Activated CD8-positive, alpha-beta T cell treated with anti-CD3 and anti-CD28 coated beads for 36 hours (primary cell): Measurements from ENCODE around the gene SLC35D3. TPM values are rescaled to one million over a fixed set of nuclear protein-coding genes. Genes with fewer than 3 reads are reported as not detected.
A peak's percentile ranks its signal among the peaks of the same experiment; 100 is the strongest.

Source experiments
- ATAC-seq: fragments of 200-7000 bp; cut with Tn5 transposase; one replicate; pipeline ENCODE4 v1.10.0; 2021; ENCODE audit warnings: mild to moderate bottlenecking, moderate library complexity
- CTCF ChIA-PET: fragments of 350-600 bp; sonication (Branson Sonifier 250); formaldehyde crosslinking; loops from one replicate; lab custom pipeline; 2021; ENCODE audit warnings: antibody characterized with exemption; lab: Charles Lee
- POLR2A ChIA-PET: fragments of 350-600 bp; sonication (Branson Sonifier 250); formaldehyde crosslinking; loops from one replicate; lab custom pipeline; 2021; ENCODE audit warnings: antibody characterized with exemption; lab: Charles Lee
- DNase-seq: peaks from one replicate; pipeline ENCODE4 v3.0.0-alpha.2; 2020
- H3K27ac Mint-ChIP-seq: one replicate; pipeline ENCODE4 v1.8.0; 2021; ENCODE audit warnings: mild to moderate bottlenecking, mixed read lengths
- H3K27me3 Mint-ChIP-seq: one replicate; pipeline ENCODE4 v1.8.0; 2021; ENCODE audit warnings: mixed read lengths
- H3K36me3 Mint-ChIP-seq: one replicate; pipeline ENCODE4 v1.8.0; 2021; ENCODE audit warnings: low read depth, mixed read lengths
- H3K4me1 Mint-ChIP-seq: one replicate; pipeline ENCODE4 v1.8.0; 2021; ENCODE audit warnings: low read depth, mixed read lengths
- H3K4me3 Mint-ChIP-seq: one replicate; pipeline ENCODE4 v1.8.0; 2021; ENCODE audit warnings: mild to moderate bottlenecking, moderate library complexity, mixed read lengths
- H3K9me3 Mint-ChIP-seq: one replicate; pipeline ENCODE4 v1.8.0; 2021; ENCODE audit warnings: mixed read lengths
- CTCF ChIP-seq: fragments of 200-600 bp; IDR thresholded peaks from one replicate; pipeline ENCODE4 v1.8.0; 2022; ENCODE audit warnings: antibody characterized with exemption, mild to moderate bottlenecking
- intact Hi-C: fragments of 100-400 bp; cut with micrococcal nuclease; formaldehyde crosslinking; loops from one replicate; pipeline ENCODE4 v1.10.0; 2022
- total RNA-seq, 2 experiments: library from RNA; stranded (reverse); gene quantifications; one replicate each; pipeline ENCODE4 v1.2.3, GENCODE V29; 2021

SLC35D3 gene
- total RNA-seq, 2 experiments from 2014 or later: not detected

DNA sequence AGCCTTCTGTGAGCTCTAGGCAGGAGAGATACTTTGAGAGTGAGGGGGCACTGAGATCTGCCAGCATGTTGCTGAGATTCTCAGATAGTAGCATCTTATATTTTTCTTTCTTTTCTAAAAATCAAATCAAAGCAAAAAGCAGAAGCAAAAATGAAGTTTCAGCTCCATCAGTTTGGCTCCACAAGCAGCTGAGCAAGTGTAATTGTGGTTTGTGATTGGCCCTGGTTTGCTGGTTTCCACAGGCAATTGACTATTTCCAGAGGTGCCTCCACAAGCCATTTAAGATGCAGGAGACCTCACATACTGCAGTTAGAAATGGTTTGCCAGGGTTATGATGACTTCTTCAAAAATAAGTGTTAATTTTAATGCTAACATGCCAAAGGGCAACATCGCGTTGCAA, 4.3 kb downstream of the SLC35D3 start:
- no peak for TF ChIP-seq CTCF
- intact Hi-C loops: no loop called here
- DNase-seq: no peak
- Mint-ChIP-seq H3K4me3 (no peak overlapping the region), H3K27ac (no peak overlapping the region), H3K36me3 (no peaks in the 10 kb centered on the region), H3K9me3 (no peaks in the 10 kb centered on the region), H3K4me1 (peaks cover 10% of the 10 kb centered on the region), H3K27me3 (peaks cover 35% of the 10 kb centered on the region)
- CTCF ChIA-PET: interaction anchor here (1.4 to 2.7 kb wide), 2 partner anchors 85 to 282 kb away, joined by 3 to 8 read pairs; no protein-coding TSS in a partner anchor
- no peak for ATAC-seq
- POLR2A ChIA-PET: no interaction called here

DNA sequence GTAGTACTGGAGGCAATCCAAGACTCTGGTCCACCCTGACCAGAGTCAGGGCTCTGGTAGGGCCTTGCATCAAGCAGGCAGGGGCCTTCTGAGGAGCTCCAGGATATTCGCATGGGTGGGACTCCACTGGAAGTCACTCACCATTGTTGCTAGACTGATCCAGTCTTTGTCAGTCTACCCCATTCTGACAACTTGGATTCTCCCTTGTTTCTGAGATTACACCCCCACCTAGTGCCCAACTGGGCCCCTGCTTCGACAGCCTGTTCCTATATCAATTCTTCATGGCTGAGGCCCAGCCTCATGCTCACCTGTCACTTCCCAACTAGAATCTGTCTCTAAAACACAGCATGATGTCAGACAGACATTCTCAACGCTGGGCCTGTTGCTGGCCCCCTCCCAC, 5.2 kb downstream of the SLC35D3 start:
- ChIA-PET POLR2A (no interaction called here), CTCF (interaction anchor here (0.5 to 2.7 kb wide), 4 partner anchors 13 to 662 kb away, joined by 3 to 8 read pairs (median 3); no protein-coding TSS in a partner anchor)

DNA sequence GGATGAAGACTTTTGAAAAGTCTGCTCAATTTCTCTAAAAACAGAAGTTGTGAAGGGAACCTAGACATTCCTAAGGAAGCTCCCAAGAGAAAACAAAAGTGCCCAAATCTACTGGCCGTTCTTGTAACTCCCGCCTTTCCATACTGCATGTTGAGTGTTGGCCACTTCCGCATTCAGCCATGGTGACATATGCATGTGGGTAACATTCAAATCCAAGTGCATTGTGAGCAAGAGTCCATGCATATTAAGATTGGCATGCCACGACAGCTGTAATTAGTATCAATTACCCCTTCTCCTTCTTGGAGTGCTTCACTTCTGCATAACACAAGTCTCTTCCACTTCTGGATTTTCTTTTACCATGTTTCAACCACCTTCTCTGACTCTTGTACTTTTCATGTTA, 8.4 kb downstream of the SLC35D3 start:
- H3K36me3 Mint-ChIP-seq: no peaks in the 10 kb centered on the region
- no peak for DNase-seq
- POLR2A ChIA-PET: interaction anchor here (0.6 kb wide), 1 partner anchor 75 kb away, joined by 3 read pairs; no protein-coding TSS in a partner anchor
- H3K4me3 Mint-ChIP-seq: no peak overlapping the region
- peaks cover 26% of the 10 kb centered on the region for H3K27me3 Mint-ChIP-seq
- no peak for ATAC-seq
- CTCF ChIA-PET: no interaction called here
- intact Hi-C loops: no loop called here
- no peaks in the 10 kb centered on the region for H3K4me1 Mint-ChIP-seq
- TF ChIP-seq CTCF: no peak
- H3K9me3 Mint-ChIP-seq: no peaks in the 10 kb centered on the region
- H3K27ac Mint-ChIP-seq: no peak overlapping the region

More for the DNA sequence above, 5.2 kb downstream of the SLC35D3 start:
- H3K4me3 Mint-ChIP-seq: no peak overlapping the region
- H3K4me1 Mint-ChIP-seq: peaks cover 10% of the 10 kb centered on the region
- peaks cover 36% of the 10 kb centered on the region for H3K27me3 Mint-ChIP-seq
- peak; percentile 65 for ATAC-seq
- no peak overlapping the region for H3K27ac Mint-ChIP-seq
- no peaks in the 10 kb centered on the region for H3K36me3 Mint-ChIP-seq
- TF ChIP-seq CTCF: peak; percentile 16
- DNase-seq: peak; percentile 49
- intact Hi-C loops: no loop called here
- no peaks in the 10 kb centered on the region for H3K9me3 Mint-ChIP-seq

DNA sequence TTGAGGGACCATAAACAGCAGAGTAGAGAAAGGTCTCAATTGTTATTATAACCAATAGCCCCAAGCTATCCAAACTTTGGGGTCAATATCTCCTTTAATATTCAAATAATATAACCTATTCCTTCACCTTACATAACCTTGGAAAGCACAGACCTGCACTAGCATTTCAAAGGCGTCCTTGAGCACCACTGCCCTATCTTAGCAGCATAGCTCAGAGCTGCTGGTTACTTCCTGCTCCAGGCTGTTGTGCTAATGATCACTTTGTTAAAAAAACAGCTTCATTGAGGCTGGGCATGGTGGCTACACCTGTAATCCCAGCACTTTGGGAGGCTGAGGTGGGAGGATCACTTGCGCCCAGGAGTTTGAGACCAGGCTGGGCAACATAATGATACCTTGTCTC, 10.5 kb downstream of the SLC35D3 start:
- POLR2A ChIA-PET: interaction anchor here (0.7 kb wide), 1 partner anchor 140 kb away, joined by 3 read pairs; the partner anchor contains the start of gene MAP3K5
- DNase-seq (no peak), ATAC-seq (no peak)
- no peaks in the 10 kb centered on the region for H3K4me1 Mint-ChIP-seq
- H3K36me3 Mint-ChIP-seq: no peaks in the 10 kb centered on the region
- peaks cover 32% of the 10 kb centered on the region for H3K27me3 Mint-ChIP-seq
- no peaks in the 10 kb centered on the region for H3K9me3 Mint-ChIP-seq
- TF ChIP-seq CTCF: no peak
- H3K27ac Mint-ChIP-seq: no peak overlapping the region
- CTCF ChIA-PET: interaction anchor here (1.5 kb wide), 1 partner anchor 11 kb away, joined by 3 read pairs; the partner anchor contains the start of gene SLC35D3
- H3K4me3 Mint-ChIP-seq: no peak overlapping the region
- intact Hi-C loops: no loop called here

DNA sequence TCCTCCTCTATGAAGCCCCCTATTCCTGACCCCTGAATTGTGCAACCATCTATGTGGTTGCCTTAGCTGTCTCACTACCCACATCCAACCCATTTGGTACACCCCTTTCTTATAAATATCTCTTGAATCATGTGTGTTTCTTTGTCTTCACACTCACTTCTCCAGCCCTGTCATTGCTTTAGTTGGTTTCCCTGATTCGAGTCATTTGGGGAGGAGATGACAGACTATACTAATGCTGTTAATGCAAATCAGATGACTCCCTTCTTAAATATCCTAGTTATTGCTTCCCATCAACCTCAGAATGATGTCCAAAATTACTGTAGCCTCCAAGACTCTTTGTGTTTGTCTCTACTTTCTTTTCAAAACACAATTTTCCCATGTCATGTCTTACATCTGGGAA, 23.0 kb downstream of the SLC35D3 start:
- TF ChIP-seq CTCF: no peak
- peaks cover 2% of the 10 kb centered on the region for H3K27me3 Mint-ChIP-seq
- H3K9me3 Mint-ChIP-seq: peaks cover 12% of the 10 kb centered on the region
- DNase-seq (no peak), ATAC-seq (no peak)
- no peaks in the 10 kb centered on the region for H3K4me1 Mint-ChIP-seq
- ChIA-PET CTCF (no interaction called here), POLR2A (no interaction called here)
- H3K36me3 Mint-ChIP-seq: peaks cover 2% of the 10 kb centered on the region
- no peak overlapping the region for H3K27ac Mint-ChIP-seq
- intact Hi-C loops: no loop called here
- H3K4me3 Mint-ChIP-seq: no peak overlapping the region
